ENCODE measurements around the gene ANKRD42. TPM values are rescaled to one million over a fixed set of nuclear protein-coding genes. Genes with fewer than 3 reads are reported as not detected.
"Not testable (repeated sequence)": the region's sequence is repeated elsewhere in the genome, so short reads cannot be mapped to it uniquely, and the experiment has no call there.

The ANKRD42 gene
- total and polyA plus RNA-seq, 2 experiments from 2014 or later: 5.3 to 5.7 TPM

DNA sequence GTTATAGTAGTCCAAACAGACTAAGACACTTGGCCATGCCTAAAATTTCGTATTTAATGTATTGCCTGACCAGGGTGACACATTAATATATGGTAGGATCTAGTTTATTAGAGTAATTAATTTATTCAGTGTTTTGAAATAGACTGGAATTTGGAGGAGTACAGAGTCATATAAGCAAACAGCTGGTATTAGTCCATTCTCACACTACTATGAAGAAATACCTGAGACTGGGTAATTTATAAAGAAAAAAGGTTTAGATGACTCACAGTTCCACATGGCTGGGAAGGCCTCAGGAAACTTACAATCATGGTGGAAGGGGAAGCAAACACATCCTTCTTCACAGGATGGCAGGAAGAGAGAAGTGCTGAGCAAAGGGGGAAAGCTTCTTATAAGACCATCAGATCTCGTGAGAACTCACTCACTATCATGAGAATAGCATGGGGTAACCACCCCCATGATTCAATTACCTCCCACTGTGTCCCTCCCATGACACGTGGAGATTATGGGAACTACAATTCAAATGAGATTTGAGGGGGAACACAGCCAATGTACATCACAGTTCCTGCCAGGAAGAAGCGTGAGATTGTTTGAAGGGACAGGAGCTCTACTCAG lies 13.4 kb downstream of the ANKRD42 start:
- H3K27ac ChIP-seq (ENCODE audit: low read depth); H3K9me2 ChIP-seq (ENCODE audit: insufficient read depth); ATAC-seq; H3K9me3 Mint-ChIP-seq; H3K27me3 ChIP-seq (ENCODE audit: insufficient read depth); H3K4me2 ChIP-seq; H3F3A ChIP-seq (replicated peaks; ENCODE audit: low read depth); H3K27me3 Mint-ChIP-seq (ENCODE audit: insufficient read depth, low read depth, poor library complexity); H3K4me1 Mint-ChIP-seq; H3K36me3 Mint-ChIP-seq (ENCODE audit: low read depth); H3K4me3 Mint-ChIP-seq; H4K20me1 ChIP-seq (replicated peaks; ENCODE audit: insufficient read depth); H3K36me3 ChIP-seq (ENCODE audit: insufficient read depth); DNase-seq (ENCODE audit: low spot score); H3K4me1 ChIP-seq (ENCODE audit: insufficient read depth); H3K4me3 ChIP-seq; H2AFZ ChIP-seq; H3K79me2 ChIP-seq (replicated peaks; ENCODE audit: insufficient read depth): not testable (repeated sequence)
- H3K27ac Mint-ChIP-seq: peak overlapping the region; percentile 4; the same call in 1 of the 2 replicates

DNA sequence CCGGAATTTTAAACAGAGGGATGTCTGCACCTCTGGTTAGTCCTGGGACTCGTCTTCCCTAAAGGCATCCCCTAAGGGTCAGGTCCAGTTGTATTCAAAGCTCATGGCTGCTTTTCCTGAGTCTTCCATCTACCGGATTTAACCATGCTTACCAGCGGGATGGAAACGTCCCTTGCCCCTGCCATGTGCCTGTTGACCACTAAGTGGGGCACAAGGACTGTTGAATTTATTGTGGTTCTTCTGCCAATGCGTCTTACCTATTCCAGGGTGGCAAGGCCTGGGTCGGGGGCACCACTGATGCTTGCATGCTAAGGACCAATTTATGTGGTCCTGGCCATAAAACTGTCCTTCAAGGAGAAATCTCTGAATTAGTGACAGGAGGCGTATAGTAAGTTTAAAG lies 25.6 kb downstream of the ANKRD42 start:
- H3K36me3 ChIP-seq (ENCODE audit: insufficient read depth): no peaks in the 10 kb centered on the region
- no peak overlapping the region for H3K4me3 ChIP-seq
- no peaks in the 10 kb centered on the region for H3K27me3 ChIP-seq (ENCODE audit: insufficient read depth)
- H3K4me2 ChIP-seq: no peak overlapping the region
- H4K20me1 ChIP-seq (replicated peaks; ENCODE audit: insufficient read depth): no peaks in the 10 kb centered on the region
- TF ChIP-seq EZH2phosphoT487 (IDR thresholded peaks at IDR 0.05; ENCODE audit: unreplicated experiment) (no peak), POLR2AphosphoS5 (IDR thresholded peaks at IDR 0.05; ENCODE audit: low read depth) (no peak)
- TF ChIP-seq, protein P1, sequence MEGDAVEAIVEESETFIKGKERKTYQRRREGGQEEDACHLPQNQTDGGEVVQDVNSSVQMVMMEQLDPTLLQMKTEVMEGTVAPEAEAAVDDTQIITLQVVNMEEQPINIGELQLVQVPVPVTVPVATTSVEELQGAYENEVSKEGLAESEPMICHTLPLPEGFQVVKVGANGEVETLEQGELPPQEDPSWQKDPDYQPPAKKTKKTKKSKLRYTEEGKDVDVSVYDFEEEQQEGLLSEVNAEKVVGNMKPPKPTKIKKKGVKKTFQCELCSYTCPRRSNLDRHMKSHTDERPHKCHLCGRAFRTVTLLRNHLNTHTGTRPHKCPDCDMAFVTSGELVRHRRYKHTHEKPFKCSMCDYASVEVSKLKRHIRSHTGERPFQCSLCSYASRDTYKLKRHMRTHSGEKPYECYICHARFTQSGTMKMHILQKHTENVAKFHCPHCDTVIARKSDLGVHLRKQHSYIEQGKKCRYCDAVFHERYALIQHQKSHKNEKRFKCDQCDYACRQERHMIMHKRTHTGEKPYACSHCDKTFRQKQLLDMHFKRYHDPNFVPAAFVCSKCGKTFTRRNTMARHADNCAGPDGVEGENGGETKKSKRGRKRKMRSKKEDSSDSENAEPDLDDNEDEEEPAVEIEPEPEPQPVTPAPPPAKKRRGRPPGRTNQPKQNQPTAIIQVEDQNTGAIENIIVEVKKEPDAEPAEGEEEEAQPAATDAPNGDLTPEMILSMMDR (conservative IDR thresholded peaks at IDR 0.05; ENCODE audit: low read depth in 2 of 2): peak; percentile 64 to 80
- H3K79me2 ChIP-seq (replicated peaks; ENCODE audit: insufficient read depth): no peaks in the 10 kb centered on the region
- H3K4me1 Mint-ChIP-seq: no peaks in the 10 kb centered on the region
- no peak overlapping the region for H2AFZ ChIP-seq
- DNase-seq (ENCODE audit: low spot score) (peak; percentile 59), ATAC-seq (peak; percentile 73)
- H3F3A ChIP-seq (replicated peaks; ENCODE audit: low read depth): no peaks in the 10 kb centered on the region
- no peaks in the 10 kb centered on the region for H3K4me1 ChIP-seq (ENCODE audit: insufficient read depth)
- no peak overlapping the region for H3K27ac Mint-ChIP-seq
- H3K9me2 ChIP-seq (ENCODE audit: insufficient read depth): no peaks in the 10 kb centered on the region
- no peaks in the 10 kb centered on the region for H3K27me3 Mint-ChIP-seq (ENCODE audit: insufficient read depth, low read depth, poor library complexity)
- H3K4me3 Mint-ChIP-seq: no peak overlapping the region
- no peak overlapping the region for H3K27ac ChIP-seq (ENCODE audit: low read depth)
- H3K9me3 Mint-ChIP-seq: no peaks in the 10 kb centered on the region
- H3K36me3 Mint-ChIP-seq (ENCODE audit: low read depth): peaks cover 2% of the 10 kb centered on the region; the same call in 1 of the 3 replicates

DNA sequence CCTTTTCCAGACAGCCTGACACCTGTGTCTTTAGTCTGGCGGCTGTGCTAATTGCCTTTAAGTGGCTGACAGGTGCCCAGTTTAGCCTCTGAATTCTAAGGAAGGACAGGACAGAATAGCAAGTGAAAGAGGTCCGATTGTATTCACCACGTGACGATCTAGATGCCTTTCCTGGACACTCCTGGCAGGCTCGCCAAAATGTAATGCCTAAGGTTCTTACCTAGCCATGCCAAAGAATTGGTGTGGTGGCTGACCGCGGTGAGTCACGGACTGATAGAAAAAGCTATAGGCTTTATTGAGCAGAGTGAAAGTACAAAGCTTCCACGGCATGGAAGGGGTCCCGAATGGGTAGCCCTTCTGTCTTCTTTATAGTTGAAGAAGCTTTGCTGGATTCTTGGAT lies 26.7 kb downstream of the ANKRD42 start:
- no peak overlapping the region for H3K4me2 ChIP-seq
- no peak overlapping the region for H3K27ac Mint-ChIP-seq
- ATAC-seq: no peak

More for the DNA sequence above, 26.7 kb downstream of the ANKRD42 start:
- Mint-ChIP-seq H3K4me3 (no peak overlapping the region), H3K9me3 (no peaks in the 10 kb centered on the region), H3K36me3 (ENCODE audit: low read depth) (no peaks in the 10 kb centered on the region), H3K4me1 (no peaks in the 10 kb centered on the region), H3K27me3 (ENCODE audit: insufficient read depth, low read depth, poor library complexity) (no peaks in the 10 kb centered on the region)
- no peaks in the 10 kb centered on the region for H4K20me1 ChIP-seq (replicated peaks; ENCODE audit: insufficient read depth)
- no peaks in the 10 kb centered on the region for H3K36me3 ChIP-seq (ENCODE audit: insufficient read depth)
- no peak overlapping the region for H2AFZ ChIP-seq
- H3K27ac ChIP-seq (ENCODE audit: low read depth): no peak overlapping the region
- no peaks in the 10 kb centered on the region for H3K9me2 ChIP-seq (ENCODE audit: insufficient read depth)
- H3K27me3 ChIP-seq (ENCODE audit: insufficient read depth): no peaks in the 10 kb centered on the region
- H3K79me2 ChIP-seq (replicated peaks; ENCODE audit: insufficient read depth): no peaks in the 10 kb centered on the region
- H3K4me3 ChIP-seq: no peak overlapping the region
- H3K4me1 ChIP-seq (ENCODE audit: insufficient read depth): no peaks in the 10 kb centered on the region
- no peaks in the 10 kb centered on the region for H3F3A ChIP-seq (replicated peaks; ENCODE audit: low read depth)
- no peak for DNase-seq (ENCODE audit: low spot score)
- TF ChIP-seq POLR2AphosphoS5 (IDR thresholded peaks at IDR 0.05; ENCODE audit: low read depth): no peak

Measured in GM23338 (cell line).